ENCODE results near the gene NCOA1. TPM values are rescaled to one million over a fixed set of nuclear protein-coding genes. Genes with fewer than 3 reads are reported as not detected.
"Not testable (repeated sequence)": the region's sequence is repeated elsewhere in the genome, so short reads cannot be mapped to it uniquely, and the experiment has no call there.

Gene NCOA1
- polyA plus RNA-seq, 1 donor from 2014 or later, result 23.0 TPM

- TF ChIP-seq POLR2AphosphoS5 (IDR thresholded peaks at IDR 0.05) (no peak), RAD21 (conservative IDR thresholded peaks at IDR 0.05) (no peak), CTCF (IDR thresholded peaks at IDR 0.05; ENCODE audit: poor library complexity, severe bottlenecking) (no peak)
- H3K9me2 ChIP-seq (ENCODE audit: insufficient read depth, low read length), result no peaks in the 10 kb centered on the region
- no peak overlapping the region for H3K4me3 ChIP-seq (ENCODE audit: low read length)
- H3K9me3 ChIP-seq (ENCODE audit: low read length), result no peaks in the 10 kb centered on the region
- no peaks in the 10 kb centered on the region for H3F3A ChIP-seq (ENCODE audit: insufficient read depth, low read length, poor library complexity, severe bottlenecking)
- H3K9ac ChIP-seq (ENCODE audit: low read length), result no peak overlapping the region
- no peak overlapping the region for H3K27ac ChIP-seq (ENCODE audit: low read length)
- no peaks in the 10 kb centered on the region for H4K20me1 ChIP-seq (ENCODE audit: insufficient read depth)
- no peak overlapping the region for H3K4me2 ChIP-seq (ENCODE audit: low read length)
- H3K79me2 ChIP-seq (replicated peaks; ENCODE audit: insufficient read depth, low read length), result no peaks in the 10 kb centered on the region
- no peaks in the 10 kb centered on the region for H3K27me3 ChIP-seq (ENCODE audit: insufficient read depth, low read depth, low read length)
- H2AFZ ChIP-seq (ENCODE audit: low read depth, low read length), result no peak overlapping the region
- no peaks in the 10 kb centered on the region for H3K36me3 ChIP-seq (ENCODE audit: insufficient read depth, low read length)
These were observed 8.1 kb upstream of the NCOA1 start for GRCh38 chr2:24482972-24483300.

- not testable (repeated sequence) for H3K4me3 ChIP-seq (ENCODE audit: low read length); H3K4me2 ChIP-seq (ENCODE audit: low read length); H2AFZ ChIP-seq (ENCODE audit: low read depth, low read length); H3K36me3 ChIP-seq (ENCODE audit: insufficient read depth, low read length); H3K79me2 ChIP-seq (replicated peaks; ENCODE audit: insufficient read depth, low read length); H4K20me1 ChIP-seq (ENCODE audit: insufficient read depth); H3K9ac ChIP-seq (ENCODE audit: low read length); H3K27me3 ChIP-seq (ENCODE audit: insufficient read depth, low read depth, low read length); H3K9me3 ChIP-seq (ENCODE audit: low read length); H3K27ac ChIP-seq (ENCODE audit: low read length); H3F3A ChIP-seq (ENCODE audit: insufficient read depth, low read length, poor library complexity, severe bottlenecking); H3K9me2 ChIP-seq (ENCODE audit: insufficient read depth, low read length)
These were observed 6.4 kb upstream of the NCOA1 start for GRCh38 chr2:24484677-24485076.

- no peak overlapping the region for H3K4me2 ChIP-seq (ENCODE audit: low read length)
- no peak overlapping the region for H3K27ac ChIP-seq (ENCODE audit: low read length)
- H3F3A ChIP-seq (ENCODE audit: insufficient read depth, low read length, poor library complexity, severe bottlenecking), result no peaks in the 10 kb centered on the region
- no peaks in the 10 kb centered on the region for H3K27me3 ChIP-seq (ENCODE audit: insufficient read depth, low read depth, low read length)
- H3K9me3 ChIP-seq (ENCODE audit: low read length), result no peaks in the 10 kb centered on the region
- no peaks in the 10 kb centered on the region for H3K9me2 ChIP-seq (ENCODE audit: insufficient read depth, low read length)
- H3K79me2 ChIP-seq (replicated peaks; ENCODE audit: insufficient read depth, low read length), result no peaks in the 10 kb centered on the region
- H3K36me3 ChIP-seq (ENCODE audit: insufficient read depth, low read length), result no peaks in the 10 kb centered on the region
- H3K4me3 ChIP-seq (ENCODE audit: low read length), result no peak overlapping the region
- H4K20me1 ChIP-seq (ENCODE audit: insufficient read depth), result no peaks in the 10 kb centered on the region
- no peak overlapping the region for H3K9ac ChIP-seq (ENCODE audit: low read length)
- no peak overlapping the region for H2AFZ ChIP-seq (ENCODE audit: low read depth, low read length)
- no peak for TF ChIP-seq REST (IDR thresholded peaks at IDR 0.05; ENCODE audit: borderline replicate concordance)
- no peak for TF ChIP-seq MXI1 (conservative IDR thresholded peaks at IDR 0.05; ENCODE audit: poor library complexity, severe bottlenecking)
- TF ChIP-seq RAD21 (conservative IDR thresholded peaks at IDR 0.05), result no peak
- no peak for TF ChIP-seq POLR2AphosphoS5 (IDR thresholded peaks at IDR 0.05)
- TF ChIP-seq EP300 (conservative IDR thresholded peaks at IDR 0.05; ENCODE audit: poor library complexity, severe bottlenecking), result no peak
- no peak for TF ChIP-seq EZH2 (IDR thresholded peaks at IDR 0.05; ENCODE audit: borderline replicate concordance, insufficient read depth, low read length, poor library complexity, severe bottlenecking)
- TF ChIP-seq CTCF (IDR thresholded peaks at IDR 0.05; ENCODE audit: poor library complexity, severe bottlenecking), result no peak
- no peak for TF ChIP-seq SMC3 (conservative IDR thresholded peaks at IDR 0.05; ENCODE audit: poor library complexity)
- no peak for TF ChIP-seq TAF1 (IDR thresholded peaks at IDR 0.05; ENCODE audit: low read depth)
These were observed 5.9 kb upstream of the NCOA1 start for GRCh38 chr2:24485197-24485596.
